ENCODE results near the gene TIPRL.

Gene TIPRL

DNA sequence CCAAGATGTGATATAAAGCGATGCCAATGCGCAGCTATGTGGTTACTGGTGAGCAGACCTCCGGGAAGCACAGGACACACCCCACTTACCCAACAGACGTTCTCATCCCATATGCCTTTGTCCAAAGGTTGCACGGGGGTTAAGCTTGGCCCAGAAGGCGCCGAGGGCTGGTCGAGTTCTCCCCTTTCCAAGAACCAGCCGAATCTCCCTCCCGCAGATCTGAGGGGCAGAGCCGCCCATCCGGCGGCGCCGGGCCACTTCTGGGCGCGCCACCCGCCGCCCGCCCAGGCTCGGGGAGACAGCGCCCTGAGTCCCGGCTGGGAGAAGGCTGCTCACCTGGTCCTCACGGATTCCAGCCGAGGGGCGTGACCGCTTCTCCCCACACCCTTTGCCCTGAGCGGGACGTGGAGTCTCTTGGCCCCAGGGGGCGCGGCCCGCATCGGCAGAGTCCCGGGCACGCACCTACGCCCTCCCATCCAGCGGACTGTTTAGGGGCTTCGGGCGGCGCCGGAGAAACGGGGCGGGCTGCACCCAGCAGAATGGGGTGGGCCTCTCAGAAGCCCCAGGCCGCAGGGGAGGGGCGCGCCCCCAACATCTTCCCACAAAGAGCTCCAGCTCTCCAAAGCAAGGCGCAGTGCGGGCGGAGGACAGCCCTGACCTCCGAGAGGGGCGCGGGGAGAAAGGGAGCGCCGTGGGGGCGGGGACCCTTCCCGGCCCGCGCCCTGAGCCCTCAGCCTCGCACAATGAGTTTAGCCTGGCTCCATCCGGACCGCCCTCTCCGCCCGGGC is 42.6 kb upstream of the TIPRL start:
- no peak for DNase-seq (ENCODE audit: extremely low spot score)
- TF ChIP-seq SP1 (IDR thresholded peaks at IDR 0.05) (no peak), ZNF384 (IDR thresholded peaks at IDR 0.05) (no peak), SUZ12 (IDR thresholded peaks at IDR 0.05) (no peak), ARNT (IDR thresholded peaks at IDR 0.05) (no peak), BHLHE40 (IDR thresholded peaks at IDR 0.05; ENCODE audit: borderline replicate concordance) (no peak), L3MBTL2 (conservative IDR thresholded peaks at IDR 0.05) (no peak; the same call in 1 of the 2 replicates), NFRKB (IDR thresholded peaks at IDR 0.05) (no peak), FOXA1 (IDR thresholded peaks at IDR 0.05) (no peak), ELF4 (IDR thresholded peaks at IDR 0.05) (no peak), TARDBP (IDR thresholded peaks at IDR 0.05) (no peak), FOXK2 (IDR thresholded peaks at IDR 0.05) (no peak), LEF1 (IDR thresholded peaks at IDR 0.05; ENCODE audit: borderline replicate concordance) (no peak), CTBP1 (IDR thresholded peaks at IDR 0.05; ENCODE audit: borderline replicate concordance) (no peak)
- TF ChIP-seq, protein P1, sequence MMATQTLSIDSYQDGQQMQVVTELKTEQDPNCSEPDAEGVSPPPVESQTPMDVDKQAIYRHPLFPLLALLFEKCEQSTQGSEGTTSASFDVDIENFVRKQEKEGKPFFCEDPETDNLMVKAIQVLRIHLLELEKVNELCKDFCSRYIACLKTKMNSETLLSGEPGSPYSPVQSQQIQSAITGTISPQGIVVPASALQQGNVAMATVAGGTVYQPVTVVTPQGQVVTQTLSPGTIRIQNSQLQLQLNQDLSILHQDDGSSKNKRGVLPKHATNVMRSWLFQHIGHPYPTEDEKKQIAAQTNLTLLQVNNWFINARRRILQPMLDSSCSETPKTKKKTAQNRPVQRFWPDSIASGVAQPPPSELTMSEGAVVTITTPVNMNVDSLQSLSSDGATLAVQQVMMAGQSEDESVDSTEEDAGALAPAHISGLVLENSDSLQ (IDR thresholded peaks at IDR 0.05), result no peak
- CTCF ChIA-PET, result interaction anchor here (0.7 to 2.8 kb wide), 3 partner anchors 9 to 54 kb away, joined by 3 to 12 read pairs (median 4); no protein-coding TSS in a partner anchor
- POLR2A ChIA-PET, result interaction anchor here (1.0 to 1.6 kb wide), 3 partner anchors 9 to 16 kb away, joined by 3 to 4 read pairs (median 4); no protein-coding TSS in a partner anchor

DNA sequence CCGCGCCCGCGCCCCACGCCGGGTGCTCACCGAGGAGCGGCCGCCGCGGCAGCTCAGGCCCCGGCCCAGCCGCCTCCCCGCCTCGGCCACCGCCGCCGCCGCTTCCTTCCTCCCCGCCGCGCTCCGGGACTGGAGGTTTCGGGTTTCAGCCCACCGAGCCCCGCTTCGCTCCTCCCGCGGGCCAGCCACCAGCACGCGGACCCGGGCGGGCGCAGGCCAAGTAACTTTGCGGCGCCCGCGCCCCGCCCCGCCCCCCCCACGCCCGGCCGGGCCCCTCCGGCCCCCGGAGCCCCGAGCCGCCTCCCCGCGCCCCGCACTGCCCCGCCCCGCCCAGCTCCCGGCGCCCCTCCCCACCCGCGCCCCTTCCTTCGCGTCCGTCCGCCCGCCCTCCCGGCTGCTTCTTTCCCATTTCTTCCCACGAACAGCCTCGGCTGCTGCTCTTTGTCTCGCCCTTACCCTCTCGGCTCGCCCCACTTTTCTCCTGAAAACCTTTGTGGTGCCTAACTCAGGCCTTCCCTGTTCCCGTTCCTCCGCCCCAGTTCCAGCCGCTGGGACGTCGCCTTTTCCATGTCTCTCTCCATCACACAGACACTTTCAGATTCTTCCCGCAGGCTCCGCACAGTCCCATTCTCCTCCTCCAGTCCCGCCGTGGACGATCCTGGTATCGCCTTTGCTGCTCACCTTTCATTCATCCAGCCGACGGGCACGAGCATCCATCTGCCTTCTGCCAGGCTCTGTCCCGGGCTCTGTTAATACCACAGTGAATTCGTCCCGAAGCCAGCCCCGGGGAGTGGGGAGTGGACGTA is 41.9 kb upstream of the TIPRL start, which contains the start of gene GPR161:
GPR161 (minus strand) TSS at position 222 of the 806 bp plus-strand sequence. CDS start 32,080 bp downstream, outside the sequence.
- peak; percentile 63 for DNase-seq (ENCODE audit: extremely low spot score)
- TF ChIP-seq SP1 (IDR thresholded peaks at IDR 0.05) (no peak), CTBP1 (IDR thresholded peaks at IDR 0.05; ENCODE audit: borderline replicate concordance) (peak; percentile 47; the same call in 1 of the 2 replicates), ARNT (IDR thresholded peaks at IDR 0.05) (no peak), FOXK2 (IDR thresholded peaks at IDR 0.05) (no peak), SUZ12 (IDR thresholded peaks at IDR 0.05) (no peak), L3MBTL2 (conservative IDR thresholded peaks at IDR 0.05) (peak; percentile 72), HDGF (IDR thresholded peaks at IDR 0.05; ENCODE audit: borderline replicate concordance) (no peak)
- POLR2A ChIA-PET, result interaction anchor here (1.0 to 1.6 kb wide), 2 partner anchors 9 to 15 kb away, joined by 3 to 4 read pairs; no protein-coding TSS in a partner anchor
- CTCF ChIA-PET, result interaction anchor here (2.8 kb wide), 1 partner anchor 8 kb away, joined by 12 read pairs; no protein-coding TSS in a partner anchor

DNA sequence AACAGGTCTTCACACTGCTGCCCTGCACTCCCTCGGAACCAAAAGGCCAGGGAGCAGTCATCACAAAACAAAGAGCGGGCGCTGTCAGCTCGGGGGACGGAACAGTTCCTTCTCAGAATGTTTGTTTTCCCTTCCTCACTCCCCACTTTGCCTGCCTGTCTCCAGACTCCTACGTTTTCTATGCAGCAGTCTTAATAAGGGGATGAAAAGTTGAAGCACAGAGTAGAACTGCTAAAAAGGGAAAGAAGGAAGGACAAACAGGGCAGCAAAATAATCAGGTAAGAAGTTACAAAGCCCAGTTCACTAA is 41.3 kb upstream of the TIPRL start:
- no peak for TF ChIP-seq FOXK2 (IDR thresholded peaks at IDR 0.05)
- CTCF ChIA-PET, result no interaction called here
- POLR2A ChIA-PET, result no interaction called here
- DNase-seq (ENCODE audit: extremely low spot score), result no peak

DNA sequence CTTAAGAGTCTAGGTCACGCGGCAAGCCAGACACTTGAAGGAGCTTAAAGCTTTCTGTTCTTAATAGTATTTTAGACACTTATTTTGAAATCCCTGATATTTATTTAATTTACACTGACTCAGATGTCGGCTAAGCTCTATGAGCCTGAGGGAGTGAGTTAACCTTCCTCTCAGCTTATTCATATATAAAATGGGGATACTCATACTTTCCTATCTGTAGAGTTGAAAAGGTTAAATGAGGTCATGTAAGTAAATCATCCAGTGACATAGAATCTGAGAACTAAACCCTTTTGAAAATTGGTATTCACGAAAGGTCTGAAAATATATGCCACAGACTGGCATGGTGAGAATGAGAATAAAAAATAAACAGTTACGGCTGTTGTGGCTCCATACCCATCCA is 40.6 kb upstream of the TIPRL start:
- POLR2A ChIA-PET, result interaction anchor here (0.7 kb wide), 1 partner anchor 9 kb away, joined by 3 read pairs; no protein-coding TSS in a partner anchor
- no peak for DNase-seq (ENCODE audit: extremely low spot score)
- TF ChIP-seq, protein P1 (IDR thresholded peaks at IDR 0.05), result peak; percentile 74
- TF ChIP-seq TARDBP (IDR thresholded peaks at IDR 0.05), result no peak
- CTCF ChIA-PET, result interaction anchor here (0.7 kb wide), 1 partner anchor 20 kb away, joined by 3 read pairs; no protein-coding TSS in a partner anchor

DNA sequence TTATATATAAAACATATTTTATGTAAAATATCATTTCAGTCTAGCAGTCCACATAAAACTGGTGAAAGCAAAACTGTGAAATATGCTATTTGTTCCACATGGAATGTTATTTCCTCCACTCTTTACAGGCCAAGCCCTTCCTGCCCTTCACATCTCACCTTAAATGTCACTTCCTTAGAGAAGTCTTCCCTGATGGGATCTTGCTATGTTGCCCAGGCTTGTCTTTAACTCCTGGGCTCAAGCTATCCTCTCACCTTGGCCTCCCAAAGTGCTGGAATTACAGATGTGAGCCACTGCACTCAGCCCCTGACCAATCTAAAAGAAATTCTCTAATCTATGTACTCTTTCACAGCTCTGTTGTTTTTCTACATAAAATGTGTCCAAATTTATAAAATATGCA is 39.7 kb upstream of the TIPRL start:
- TF ChIP-seq, protein P1 (IDR thresholded peaks at IDR 0.05), result no peak
- no peak for TF ChIP-seq FOXA1 (IDR thresholded peaks at IDR 0.05)
- CTCF ChIA-PET, result no interaction called here

DNA sequence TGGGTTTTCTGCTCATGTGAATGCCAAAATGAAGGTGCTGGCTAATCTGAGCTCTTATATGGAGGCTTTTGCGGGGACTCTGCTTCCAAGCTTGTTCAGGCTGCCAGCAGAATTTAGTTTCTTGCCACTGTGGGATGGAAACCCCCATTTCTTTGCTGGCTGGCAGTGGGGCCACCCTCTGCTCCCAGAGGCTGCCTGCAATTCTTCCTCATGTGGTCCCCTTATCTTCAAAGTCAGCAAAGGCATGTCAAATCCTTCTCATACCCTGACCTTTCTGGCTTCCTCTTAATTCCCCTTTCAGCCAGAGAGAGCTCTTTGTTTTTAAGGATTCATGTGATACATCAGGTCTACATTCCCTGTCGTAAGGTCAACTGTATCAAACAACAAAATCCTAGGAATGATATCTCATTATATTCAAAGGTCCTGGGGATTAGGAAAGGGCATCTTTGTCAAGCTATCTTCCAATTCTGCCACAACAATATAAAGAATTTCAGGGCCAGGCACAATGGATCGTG is 36.8 kb upstream of the TIPRL start:
- TF ChIP-seq, protein P1 (IDR thresholded peaks at IDR 0.05), result no peak
- no peak for TF ChIP-seq ELF4 (IDR thresholded peaks at IDR 0.05)
- no peak for TF ChIP-seq ARNT (IDR thresholded peaks at IDR 0.05)
- no peak for TF ChIP-seq FOXA1 (IDR thresholded peaks at IDR 0.05)
- no peak for TF ChIP-seq FOXK2 (IDR thresholded peaks at IDR 0.05)
- TF ChIP-seq L3MBTL2 (conservative IDR thresholded peaks at IDR 0.05), result no peak
- TF ChIP-seq CTBP1 (IDR thresholded peaks at IDR 0.05; ENCODE audit: borderline replicate concordance), result no peak
- no peak for TF ChIP-seq SP1 (IDR thresholded peaks at IDR 0.05)
- no peak for TF ChIP-seq LEF1 (IDR thresholded peaks at IDR 0.05; ENCODE audit: borderline replicate concordance)
- no peak for TF ChIP-seq NFRKB (IDR thresholded peaks at IDR 0.05)
- no peak for TF ChIP-seq TARDBP (IDR thresholded peaks at IDR 0.05)
- TF ChIP-seq BHLHE40 (IDR thresholded peaks at IDR 0.05; ENCODE audit: borderline replicate concordance), result no peak
- no peak for TF ChIP-seq ZNF384 (IDR thresholded peaks at IDR 0.05)
- no peak for TF ChIP-seq SUZ12 (IDR thresholded peaks at IDR 0.05)
- TF ChIP-seq FOXM1 (IDR thresholded peaks at IDR 0.05; ENCODE audit: borderline replicate concordance), result no peak
- ChIA-PET POLR2A (no interaction called here), CTCF (interaction anchor here (0.5 kb wide), 1 partner anchor 120 kb away, joined by 9 read pairs; no protein-coding TSS in a partner anchor)
- DNase-seq (ENCODE audit: extremely low spot score), result no peak

More for the DNA sequence above, 39.7 kb upstream of the TIPRL start:
- POLR2A ChIA-PET, result no interaction called here
- no peak for DNase-seq (ENCODE audit: extremely low spot score)

All from HEK293T (cell line).